SH-SY5Y (cell line): ENCODE data around the gene HSPA12B.

ENCODE experiments used
- GATA2 ChIP-seq: IDR thresholded peaks from 2 replicates; pipeline ENCODE4 v1.6.1; 2011; ENCODE audit warnings: mild to moderate bottlenecking, low read depth, low read length
- GATA3 ChIP-seq: IDR thresholded peaks from 2 replicates; pipeline ENCODE4 v1.6.1; 2011; ENCODE audit warnings: low read depth, mild to moderate bottlenecking, low read length, moderate library complexity

DNA sequence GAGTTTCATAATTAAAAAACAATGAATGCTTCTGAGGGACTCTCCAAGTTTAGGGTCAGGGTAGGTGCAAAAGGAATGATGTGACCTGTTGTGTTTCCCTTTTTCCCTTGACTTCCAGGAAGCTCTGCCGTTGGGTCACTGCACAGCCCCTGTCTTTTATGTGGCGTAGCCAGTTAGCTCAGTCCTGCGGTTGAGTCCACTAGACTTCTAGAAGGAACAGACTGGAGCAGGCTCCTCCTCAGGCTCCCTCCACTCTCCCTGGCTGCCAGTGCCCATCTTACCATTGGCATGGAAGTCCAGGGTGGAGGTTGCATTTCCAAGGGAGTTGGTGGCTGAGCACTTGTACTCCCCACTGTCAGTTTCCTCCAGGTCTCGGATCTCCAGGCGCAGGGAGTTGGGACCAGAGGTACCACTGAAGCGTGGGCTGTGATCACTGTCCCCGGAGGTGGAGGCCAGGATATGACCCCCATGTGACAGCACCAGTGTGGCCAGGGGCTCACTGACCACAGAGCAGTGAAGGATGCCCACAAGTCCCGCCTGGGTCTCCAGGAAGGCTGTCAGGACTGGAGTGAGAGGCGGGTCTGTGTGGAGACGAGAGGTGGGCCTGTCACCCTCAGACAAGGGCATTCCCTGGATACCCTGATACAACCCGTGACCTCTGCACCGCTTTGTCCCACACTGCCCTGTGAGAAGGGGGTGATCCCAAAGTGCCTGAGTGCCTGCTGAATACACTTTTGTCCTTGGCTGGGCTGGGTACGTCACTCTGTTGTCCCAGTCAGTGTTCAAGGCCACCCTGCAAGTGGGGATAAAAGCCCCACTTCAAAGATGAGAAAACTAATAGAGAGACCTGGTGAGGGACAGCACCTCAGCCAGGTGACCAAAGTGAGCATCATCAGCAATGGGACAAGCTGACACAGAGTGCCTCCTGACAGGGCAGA lies 31.2 kb upstream of the HSPA12B start:
- no peak for TF ChIP-seq GATA2
- no peak for TF ChIP-seq GATA3
